HG03159 (cell line): Measurements from ENCODE around the gene FNIP1.
"Not testable (repeated sequence)": the region's sequence is repeated elsewhere in the genome, so short reads cannot be mapped to it uniquely, and the experiment has no call there.

ENCODE experiments used
- ATAC-seq: cut with Tn5 transposase; IDR thresholded peaks from one replicate; pipeline ENCODE4 v1.9.1; 2021; ENCODE audit warnings: mild to moderate bottlenecking, moderate library complexity; ENCODE audit not compliant: unreplicated experiment

The FNIP1 gene

DNA sequence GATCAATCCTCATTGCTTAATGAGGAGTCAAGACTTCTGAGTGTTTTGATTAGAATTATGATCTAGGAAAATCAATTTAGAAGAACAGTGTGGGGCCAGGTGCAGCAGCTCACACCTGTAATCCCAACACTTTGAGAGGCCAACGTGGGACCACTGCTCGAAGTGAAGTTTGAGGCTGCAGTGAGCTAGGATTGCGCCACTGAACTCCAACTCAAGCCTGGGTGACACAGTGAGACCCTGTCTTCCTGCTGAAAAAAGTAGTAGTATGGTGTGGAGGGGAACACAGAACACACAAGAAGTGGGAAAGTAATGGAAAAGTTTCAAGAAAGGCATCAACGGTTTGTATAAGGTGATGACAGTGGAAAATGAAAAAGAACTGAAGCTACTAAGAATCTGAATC is 9.1 kb downstream of the FNIP1 start:
- no peak for ATAC-seq

DNA sequence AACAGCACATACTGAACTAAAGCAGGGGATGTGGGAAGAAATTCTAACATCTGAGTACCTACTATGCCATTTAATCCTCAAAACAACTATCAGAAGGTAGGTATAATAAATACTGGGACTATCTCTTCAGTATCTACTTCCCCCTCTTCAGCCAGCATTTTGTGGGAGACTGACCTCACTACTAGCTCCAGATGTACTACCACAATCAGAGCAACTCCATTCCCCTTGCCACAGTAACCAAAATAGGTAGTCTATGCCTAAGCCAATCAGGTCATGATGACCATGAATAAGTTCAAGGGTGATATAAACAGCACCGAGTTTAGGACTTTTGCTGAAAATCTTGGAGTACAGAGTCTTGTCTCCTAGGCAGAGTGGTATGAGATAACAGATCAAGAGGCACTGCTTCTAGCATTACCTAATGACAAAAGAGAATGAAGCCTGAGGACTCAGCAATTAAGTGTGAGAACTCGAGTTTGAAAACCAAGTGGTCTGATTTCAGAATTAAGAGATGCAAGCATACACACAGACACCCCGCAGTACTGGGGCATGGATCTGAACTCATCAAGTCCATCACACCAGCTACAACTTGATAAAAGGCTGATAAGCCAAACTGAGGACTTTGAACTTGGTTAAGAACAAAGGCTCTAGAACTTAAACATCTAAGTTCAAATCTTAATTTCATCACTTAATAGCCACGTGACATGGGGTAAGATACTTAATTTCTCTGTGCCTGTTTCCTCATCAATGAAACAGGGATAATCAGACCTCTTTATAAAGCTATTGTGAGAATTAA is 9.7 kb downstream of the FNIP1 start:
- no peak for ATAC-seq

DNA sequence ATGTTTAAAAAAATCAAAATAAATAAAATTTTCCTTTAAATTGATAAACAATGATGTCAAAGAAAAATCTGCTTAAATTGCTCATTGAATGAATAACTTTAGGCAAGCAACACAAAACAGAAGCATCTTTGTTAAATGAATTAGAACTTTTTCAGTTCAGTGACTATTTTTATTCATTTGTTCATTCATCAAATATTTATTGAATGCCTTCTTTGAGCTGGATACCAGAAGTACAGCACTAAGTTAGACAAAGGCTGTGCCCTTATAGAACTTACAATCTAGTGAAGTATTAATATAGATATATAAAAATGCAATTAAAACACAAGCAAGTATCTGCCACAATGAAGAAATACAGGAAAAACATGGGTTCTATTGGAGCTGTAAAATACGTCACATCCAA is 10.8 kb downstream of the FNIP1 start:
- ATAC-seq, result no peak

DNA sequence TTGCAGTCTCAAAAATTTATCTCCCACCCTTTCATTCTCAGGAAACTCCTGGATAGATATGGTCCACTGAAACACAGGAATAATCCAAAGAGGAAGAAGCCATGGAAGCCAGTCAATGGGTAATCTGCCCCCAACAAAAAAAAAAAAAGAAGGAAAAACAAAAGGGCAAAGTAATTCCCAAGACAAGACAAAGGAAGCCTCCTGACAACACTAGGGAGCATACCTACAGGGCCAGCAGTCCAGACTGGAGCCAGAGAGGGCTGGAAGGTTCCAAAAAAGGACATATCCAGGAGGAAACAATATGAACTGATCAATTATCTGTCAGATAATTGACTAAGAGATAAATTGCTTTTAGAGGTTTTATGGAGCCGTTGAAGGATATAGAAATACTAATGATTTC is 12.9 kb downstream of the FNIP1 start:
- no peak for ATAC-seq

DNA sequence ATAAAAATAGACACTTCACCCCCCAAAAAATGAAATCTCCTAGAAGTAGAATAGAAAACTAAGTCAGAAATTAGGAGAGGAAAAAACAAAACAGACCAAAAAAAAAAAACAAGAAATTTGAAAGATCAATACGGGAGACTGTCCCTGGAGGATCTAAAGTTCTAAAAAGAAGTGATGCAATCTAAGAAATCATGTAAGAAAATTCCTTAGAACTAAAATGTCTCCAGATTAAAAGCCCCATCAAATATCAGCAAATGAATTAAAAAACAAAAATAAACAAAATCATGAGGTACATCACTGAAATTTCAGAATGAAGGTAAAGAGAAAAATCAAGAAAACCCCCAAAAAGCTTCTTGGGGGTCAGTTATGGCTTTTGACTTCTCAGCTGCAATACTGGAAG is 13.5 kb downstream of the FNIP1 start:
- no peak for ATAC-seq

DNA sequence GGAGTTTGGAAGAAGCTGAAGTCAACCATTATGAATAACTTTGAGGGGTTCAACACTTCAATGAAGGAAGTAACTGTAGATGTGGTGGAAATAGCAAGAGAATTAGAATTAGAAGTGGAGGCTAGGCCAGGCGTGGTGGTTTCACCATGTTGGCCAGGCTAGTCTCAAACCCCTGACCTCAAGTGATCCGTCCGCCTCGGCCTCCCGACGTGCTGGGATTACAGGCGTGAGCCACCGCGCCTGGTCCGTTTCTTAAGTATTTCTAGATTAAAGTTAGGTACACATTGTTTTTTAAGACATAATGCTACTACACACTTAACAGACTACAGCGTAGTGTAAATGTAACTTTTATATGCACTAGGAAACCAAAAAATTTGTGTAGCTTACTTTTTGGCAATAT is 14.1 kb downstream of the FNIP1 start:
- no peak for ATAC-seq

DNA sequence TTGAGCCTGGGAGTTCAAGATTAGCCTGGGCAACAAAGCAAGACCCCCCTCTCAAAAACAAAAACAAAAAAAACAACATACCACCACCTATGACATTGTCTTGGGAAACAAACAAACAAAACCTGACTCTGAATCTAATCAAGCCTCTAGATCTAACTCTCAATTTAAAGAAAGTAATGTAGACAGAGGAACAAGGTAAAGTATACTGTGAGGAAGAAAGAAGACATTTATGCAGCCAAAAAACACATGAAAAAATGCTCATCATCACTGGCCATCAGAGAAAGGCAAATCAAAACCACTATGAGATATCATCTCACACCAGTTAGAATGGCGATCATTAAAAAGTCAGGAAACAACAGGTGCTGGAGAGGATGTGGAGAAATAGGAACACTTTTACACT is 18.7 kb downstream of the FNIP1 start:
- not testable (repeated sequence) for ATAC-seq

DNA sequence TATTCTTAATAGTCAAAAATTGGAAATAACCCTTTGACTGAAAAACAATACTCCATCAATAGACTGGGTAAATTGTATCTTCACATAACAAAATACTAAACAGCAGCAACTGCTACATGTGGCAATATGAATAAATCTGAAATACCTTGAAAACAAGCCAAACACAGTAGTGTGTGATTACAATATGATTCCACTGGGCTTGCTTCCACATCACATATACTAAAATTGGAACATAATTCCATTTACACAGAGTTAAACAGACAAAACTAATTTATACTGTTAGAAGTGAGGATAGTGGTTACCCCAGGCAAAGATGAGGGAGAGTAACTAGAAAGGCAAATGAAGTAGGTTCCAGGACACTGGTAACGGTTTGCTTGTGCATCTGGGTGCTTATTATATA is 20.4 kb downstream of the FNIP1 start:
- ATAC-seq, result no peak

DNA sequence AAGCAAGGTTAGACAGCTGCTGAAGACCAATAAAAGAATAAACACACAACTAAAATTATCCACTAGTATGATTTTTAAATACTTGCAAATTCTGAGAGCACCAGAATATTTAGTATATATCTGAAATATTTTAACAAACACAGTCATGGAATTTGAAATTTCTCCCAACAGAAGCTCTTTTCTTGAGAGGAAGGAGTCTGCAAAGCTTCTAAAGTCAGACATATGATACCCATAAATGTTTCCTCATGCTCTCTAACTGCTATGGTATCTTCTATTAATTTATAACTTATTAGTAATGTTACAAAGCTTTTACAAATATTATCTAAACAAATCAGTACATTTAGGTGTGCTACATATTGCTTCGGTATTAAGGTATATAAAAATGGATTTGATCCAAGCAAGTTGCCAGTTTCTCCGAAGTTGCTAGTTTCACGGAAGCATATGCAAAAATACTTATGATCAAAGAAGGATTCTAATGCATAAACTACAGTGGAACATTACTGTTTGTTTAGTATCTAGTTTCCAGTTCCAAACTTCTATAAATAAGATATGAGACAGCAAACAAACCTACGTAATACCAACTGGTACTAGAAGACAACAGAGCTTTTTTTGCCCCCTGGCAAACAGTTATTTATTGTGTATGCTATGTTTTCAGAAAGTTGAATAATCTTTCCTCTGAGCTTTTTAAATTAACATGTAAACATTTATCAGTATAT is 22.0 kb downstream of the FNIP1 start:
- no peak for ATAC-seq

DNA sequence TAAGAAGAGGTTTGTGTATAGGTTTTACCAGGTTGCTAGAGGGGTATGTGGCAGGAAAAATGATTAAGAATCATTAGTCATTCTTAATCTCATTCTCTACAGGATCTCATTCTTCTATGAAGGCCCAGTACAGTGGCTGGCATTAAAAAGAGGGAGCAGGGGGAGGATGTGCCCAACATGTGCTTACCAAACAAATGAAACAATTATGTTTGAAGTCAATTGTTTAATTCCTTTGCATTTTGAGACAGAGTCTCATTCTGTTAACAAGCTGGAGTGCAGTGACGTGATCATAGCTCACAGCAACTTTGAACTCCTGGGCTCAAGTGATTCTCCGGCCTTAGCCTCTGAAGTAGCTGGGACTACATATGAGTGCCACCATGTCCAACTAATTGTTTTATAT is 23.0 kb downstream of the FNIP1 start:
- ATAC-seq, result no peak

DNA sequence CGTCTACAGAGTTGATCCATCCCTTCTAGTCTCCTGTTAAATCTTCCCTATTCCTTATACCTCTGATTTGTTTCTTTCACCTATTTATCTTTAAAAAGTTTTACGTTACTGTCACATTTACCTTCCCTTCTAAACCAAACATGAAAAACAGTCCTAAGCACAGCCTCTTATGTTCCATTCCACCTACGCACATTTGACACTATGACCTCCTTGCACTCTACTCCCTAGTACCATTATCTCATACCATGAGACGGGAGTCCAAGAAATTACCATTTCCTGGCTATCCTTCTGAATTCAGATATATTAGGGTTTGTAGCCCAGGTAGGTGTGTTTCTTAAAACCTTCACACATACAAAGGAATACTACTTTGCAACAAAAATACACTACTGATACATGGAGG is 25.1 kb downstream of the FNIP1 start:
- no peak for ATAC-seq

DNA sequence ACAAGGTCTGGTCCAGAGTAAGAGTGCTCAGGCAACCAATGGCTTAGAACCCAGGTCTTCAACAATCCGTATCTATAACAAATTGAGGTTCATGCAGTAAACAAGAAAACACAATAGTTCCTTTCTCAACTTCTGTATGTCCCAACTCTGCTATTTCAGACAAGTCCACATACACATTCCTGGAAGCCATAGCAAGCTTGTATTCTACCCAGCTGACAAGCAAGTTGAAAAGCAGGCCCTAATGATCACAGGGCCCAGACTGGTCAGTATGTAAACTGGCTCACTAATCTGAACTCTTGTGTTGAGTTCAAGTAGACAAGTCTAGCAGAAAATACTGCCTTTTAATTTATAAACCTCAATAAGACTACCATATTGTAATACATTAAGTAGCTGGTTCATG is 26.9 kb downstream of the FNIP1 start:
- no peak for ATAC-seq

DNA sequence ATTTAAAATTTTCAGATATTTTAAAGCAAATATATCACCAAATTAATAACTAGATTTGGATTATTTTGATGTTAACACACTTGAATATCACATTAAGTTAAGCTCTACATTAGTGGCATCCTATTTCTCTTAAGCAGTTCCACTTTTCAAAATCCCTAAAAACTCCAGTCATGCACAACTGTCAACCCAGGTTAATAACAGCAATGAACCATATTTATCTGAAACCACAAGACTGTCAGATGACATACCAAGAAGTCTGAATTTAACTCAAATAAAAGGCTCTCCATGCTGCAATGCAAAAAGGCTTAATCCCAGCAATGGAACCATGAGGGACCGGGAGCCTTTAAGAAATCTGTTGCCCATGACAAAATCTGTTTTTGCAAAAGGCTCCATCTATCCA is 27.5 kb downstream of the FNIP1 start:
- no peak for ATAC-seq

DNA sequence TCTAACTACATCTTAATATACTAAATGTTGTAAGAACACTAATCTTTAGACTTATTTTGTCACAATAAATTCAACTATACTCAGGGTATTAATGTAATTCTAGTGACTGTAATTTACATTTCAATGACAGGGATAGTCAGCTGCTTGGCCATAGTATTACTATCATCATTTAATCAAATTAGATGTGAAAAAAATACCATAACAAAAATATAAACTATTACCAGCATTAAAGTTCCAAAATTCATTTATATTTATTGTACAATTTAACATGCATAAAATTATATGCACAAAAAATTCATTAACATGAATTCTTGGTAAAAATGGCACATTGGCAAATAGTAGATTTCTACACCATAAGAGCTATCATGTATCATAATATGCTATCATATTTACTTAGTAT is 28.9 kb downstream of the FNIP1 start:
- ATAC-seq, result no peak

DNA sequence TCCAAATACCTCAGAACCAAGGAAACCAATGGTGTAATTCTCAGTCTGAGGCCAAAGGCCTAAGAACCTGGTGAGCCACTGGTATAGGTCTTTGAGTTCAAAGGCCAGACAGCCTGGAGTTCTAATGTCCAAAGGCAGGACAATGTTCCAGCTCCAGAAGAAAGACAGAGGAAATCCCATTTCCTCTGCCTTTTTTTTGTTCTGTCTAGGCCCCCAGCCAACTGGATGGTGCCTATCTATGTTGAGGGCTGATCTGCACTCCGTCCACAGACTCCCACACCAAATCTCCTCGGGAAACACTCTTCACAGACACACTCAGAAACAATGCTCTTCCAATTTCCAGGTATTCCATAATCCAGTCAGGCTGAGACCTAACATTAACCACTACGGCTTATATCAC is 30.1 kb downstream of the FNIP1 start:
- no peak for ATAC-seq

DNA sequence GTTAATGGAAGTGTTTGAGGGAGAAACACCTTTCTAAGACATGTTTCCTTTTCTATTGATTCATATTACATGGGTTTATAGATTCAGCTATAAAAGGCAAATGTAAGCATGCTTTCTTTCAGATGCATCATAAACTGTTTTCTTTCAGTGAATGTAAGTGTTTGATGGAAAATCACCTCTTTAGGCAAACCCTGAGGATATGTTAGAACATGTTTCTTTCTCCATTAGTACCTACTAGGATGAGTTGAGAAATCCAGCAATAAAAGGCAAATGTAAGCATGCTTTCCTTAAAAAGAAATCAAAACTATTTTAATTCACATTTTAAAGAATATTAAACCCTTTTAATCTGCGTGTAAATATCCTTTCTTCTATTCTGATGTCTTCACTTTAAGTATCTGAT is 31.6 kb downstream of the FNIP1 start:
- ATAC-seq, result no peak

DNA sequence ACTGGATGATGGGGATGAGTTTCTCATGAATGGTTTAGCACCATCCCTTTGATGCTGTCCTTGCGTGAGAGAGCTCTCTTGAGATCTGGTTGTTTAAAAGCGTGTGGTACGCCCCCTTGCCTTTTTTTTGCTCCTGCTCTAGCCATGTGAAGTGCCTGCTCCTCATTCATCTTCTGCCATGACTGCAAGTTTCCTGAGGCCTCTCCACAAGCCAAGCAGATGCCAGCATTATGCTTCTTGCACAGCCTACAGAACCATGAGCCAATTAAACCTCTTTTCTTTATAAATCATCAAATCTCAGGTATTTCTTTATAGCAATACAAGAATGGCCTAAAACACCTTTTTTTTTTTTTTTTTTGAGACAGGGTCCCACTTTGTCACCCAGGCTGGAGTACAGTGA is 32.8 kb downstream of the FNIP1 start:
- ATAC-seq, result no peak

DNA sequence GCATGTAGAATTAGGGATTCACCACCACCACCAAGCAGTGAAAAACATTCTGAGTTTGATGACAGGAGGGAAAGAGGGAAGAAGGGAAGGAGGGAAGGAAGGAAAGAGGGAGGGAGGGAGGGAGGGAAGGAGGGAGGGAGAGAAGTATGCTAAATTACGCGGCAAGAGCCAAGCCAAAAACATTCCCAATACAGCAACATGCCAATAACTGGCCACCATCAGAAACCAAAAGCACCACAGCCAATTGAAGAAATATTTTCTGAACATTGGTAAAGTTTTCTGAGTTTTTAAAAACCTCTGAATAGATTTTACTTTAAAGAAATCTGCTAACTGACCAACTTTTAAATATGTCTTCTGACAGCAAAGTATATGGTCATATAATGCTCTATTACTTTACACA is 36.0 kb downstream of the FNIP1 start:
- no peak for ATAC-seq

DNA sequence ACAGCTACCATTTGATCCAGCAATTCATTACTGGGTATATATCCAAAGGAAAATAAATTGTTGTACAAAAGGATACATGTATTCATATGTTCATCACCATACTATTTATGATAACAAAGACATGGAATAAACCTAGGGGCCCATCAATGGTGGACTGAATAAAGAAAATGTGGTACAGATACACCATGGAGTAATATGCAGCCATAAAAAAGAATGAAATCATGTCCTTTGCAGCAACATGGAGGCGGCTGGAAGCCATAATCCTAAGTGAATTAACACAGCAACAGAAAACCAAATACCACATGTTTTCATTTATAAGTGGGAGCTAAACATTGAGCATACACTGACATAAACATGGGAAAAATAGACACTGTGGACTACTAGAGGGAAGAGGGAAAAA is 37.1 kb downstream of the FNIP1 start:
- ATAC-seq, result no peak

DNA sequence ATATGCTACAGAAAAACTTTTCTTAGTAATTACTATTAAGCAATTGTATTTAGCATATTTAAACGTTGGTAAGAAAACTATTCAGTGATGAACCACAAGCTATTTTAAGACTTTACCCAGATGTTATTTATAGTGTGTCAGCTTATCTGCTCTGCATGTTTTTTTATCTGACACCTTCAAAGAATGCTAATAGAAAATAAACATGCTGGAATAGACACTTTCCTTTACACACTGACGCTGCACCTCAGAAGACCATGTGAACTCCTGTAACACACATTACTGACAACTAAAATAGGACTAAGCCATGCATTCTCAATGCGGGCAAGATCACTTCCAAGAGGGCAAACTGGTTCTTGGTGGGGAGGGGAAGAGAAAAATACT is 38.3 kb downstream of the FNIP1 start:
- ATAC-seq, result no peak

DNA sequence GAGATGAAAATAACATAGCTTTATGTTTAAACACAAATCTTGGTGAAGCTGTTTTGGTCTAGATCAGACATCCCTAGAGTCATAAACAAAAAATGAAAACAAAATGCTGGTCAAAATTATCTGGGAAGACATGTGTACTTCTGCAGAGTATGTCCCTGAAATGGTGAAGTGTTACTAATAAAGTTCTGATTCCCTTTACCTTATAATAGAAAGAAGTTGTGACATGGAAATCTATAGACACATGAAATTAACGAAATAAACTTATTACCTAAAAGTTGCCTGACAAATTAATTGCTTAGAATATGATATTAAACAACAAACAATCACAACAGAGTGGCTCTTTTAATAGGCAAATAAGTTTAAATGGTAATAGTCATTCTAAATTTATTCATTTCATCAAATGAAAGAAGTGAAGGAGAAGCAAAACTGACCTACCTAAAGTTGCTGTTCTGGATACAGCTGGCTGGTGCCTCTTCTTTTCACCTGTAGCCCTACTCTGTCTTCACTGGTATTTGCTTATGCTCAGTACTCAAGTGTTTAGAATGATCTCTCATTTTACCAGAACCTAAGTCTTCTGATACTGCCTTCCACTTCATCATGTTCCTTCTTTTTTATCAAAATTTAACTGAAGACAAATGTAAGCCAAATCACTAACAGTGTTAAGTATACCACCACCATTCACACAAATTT is 38.8 kb downstream of the FNIP1 start:
- no peak for ATAC-seq

DNA sequence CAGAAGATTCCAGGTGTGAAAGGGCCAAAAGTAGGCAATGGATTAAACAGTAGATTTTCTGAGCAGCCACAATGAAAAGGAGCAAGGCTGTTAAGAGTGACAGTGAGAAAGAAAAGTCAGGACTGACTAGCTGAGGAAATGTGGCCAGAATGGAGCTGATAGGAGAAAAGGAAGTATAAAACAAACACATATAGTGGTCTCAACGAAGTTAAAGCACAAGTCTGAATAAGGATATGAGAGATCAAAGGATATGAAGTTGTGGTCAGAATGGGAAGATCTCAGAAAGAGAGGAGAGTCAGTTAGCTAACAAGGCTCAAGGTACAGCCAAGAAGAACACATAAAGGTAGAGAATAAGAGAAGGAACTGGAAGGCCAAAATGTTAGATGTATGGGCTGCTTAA is 39.9 kb downstream of the FNIP1 start:
- no peak for ATAC-seq
